HG03175 (cell line): ENCODE data around the gene PDE9A.

ENCODE experiments used
- ATAC-seq: cut with Tn5 transposase; IDR thresholded peaks from one replicate; pipeline ENCODE4 v1.9.1; 2021; ENCODE audit warnings: mild to moderate bottlenecking, moderate library complexity; ENCODE audit not compliant: unreplicated experiment

Gene PDE9A

DNA sequence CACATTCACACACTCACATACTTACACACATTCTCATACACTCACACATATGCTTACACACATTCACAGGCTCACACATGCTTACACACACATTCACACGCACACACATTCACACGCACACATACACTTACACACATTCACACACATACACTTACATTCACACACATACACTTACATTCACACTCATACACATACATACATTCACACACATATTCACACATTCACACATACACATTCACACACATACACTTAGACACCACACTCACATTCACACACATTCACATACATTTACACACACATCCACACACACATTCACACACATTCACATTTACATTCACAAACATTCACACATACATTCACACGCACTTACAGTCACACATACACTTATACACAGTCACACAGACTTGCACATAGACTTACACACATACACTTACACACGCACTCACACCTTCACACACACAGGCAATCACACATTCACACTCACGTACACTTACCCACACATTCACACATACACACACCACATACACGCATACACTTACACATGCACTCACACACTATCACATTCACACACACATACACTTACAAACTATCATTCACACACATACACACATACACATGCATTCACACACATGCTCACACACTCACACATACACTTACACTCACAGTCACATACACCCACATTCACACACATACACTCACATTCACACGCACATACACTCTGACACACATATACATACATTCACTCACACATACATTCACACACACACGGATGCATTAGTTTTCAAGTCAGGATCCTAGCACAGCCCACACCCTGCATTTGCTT lies 16.8 kb downstream of the PDE9A start:
- no peak for ATAC-seq

DNA sequence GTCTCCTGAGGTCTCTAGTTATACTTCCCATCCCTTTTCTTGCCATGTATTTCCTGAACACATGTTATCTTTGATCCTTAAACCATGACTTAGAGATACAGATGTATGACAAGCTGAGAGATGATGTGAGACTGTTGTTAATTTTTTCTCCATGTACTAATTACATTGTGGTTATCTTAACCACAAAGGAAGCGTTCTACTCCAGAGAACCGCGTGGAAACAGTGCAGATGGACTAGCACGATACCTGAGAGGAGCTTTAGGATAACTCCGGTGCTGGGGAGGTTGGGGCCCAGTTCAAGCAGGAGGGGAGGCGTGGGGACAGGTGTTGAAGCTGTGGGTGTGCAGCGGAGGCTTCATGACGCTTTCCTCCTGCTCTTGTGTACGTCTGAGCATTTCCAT lies 17.5 kb downstream of the PDE9A start:
- ATAC-seq: no peak

DNA sequence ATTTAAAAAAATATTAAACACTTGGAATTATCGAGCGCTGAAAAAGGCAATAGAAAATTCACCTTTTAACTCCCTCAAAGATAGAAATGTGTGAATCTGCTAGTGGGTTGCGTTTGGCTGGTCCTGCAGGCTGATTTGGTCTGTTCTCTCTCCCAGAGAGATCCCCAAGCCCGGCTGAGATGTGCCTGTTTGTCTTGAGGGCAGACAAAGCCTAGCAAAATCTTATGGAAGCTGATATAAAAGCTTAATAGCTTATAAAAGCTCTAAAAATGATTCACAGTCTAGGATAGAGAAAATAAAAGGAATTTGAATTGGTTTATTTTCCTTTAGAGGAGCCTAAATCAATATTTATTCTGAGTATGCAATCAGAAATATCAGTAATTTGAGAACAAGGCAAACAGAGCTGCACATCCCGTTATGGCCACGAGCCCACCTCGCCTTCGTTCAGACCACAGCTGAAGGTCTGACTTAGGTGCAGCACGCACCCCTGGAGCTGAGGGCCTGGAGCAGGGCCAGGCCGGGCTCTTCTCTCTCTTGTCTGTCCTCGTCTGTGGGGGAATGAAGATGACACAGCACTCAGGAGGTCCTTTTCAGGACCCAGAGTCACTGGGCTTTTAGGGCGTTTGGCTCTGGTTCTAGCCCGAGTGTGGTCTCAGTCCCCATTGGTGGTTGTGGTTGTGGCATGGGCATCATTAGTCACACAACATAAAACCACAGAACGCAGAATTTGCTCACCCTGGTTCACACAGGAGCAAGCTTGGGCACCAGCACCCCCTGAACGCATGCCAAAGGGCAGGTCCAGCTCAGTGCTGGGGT lies 18.6 kb downstream of the PDE9A start:
- ATAC-seq: no peak

DNA sequence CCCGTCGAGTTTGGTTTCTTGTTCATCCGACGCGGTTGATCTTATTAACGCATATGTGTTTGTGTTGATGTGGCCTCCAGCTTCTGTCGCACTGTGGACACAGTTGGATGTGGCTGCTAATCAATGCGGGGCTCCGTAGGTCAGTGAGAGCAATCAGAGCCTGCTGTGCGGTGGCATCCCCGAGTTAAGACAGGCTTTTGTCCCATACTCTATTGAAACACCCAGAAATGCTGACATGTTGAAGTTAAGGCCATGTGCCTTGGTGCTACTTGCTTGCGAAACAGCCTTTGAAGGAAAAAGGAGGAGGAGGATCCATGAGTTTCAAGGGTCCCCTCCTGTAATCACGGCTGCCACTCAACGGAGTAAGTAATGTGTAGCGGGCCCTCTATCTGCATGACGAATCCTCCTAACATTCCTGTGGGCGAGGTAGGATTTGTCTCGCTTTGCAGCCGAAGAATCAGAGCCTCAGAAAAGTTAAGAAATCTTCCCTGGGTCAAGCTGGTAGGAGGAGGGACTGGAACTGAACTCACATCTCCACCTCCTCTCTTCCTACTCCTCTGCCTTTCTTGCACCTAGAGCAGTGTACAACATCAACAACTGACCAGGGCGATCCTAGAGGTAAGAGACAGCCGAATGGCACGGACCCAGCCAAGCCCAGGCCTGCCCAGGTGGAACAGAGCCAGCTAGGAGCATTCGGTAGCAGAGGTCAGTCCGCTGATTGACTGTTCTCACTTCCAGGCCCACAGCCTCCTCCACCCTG lies 19.5 kb downstream of the PDE9A start:
- ATAC-seq: no peak

DNA sequence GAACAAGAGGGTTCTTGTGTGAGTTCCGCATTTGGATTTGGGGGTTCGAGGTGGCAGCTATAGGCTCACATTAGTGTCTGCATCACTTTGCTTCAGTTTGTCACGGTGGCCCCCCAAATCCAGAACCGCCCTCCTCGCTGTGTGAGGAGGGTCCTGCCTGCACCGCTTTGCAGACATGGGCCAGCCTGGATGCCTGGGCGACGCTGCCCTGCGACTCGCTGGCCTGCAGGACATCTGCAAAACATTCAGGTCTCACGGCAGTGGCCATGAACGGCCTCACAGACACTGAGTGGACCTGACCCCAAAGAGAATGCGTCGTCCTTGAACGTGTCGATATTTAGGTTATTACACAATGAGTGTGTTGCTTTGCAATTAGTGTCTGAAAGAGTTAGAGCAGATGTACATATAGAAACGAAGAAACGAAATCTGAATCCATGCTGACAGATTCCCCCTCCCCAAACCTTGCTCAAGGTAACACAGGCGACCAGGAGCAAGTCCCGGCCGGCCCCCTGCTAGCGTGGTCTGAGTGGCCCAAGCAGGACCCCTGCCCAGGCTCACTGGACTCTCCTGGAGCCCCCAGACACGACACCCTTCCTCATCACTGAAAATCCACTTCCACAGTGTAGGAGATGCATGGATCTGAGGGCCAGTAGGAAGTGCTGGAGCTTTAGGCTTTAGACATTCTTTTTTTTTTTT lies 20.4 kb downstream of the PDE9A start:
- no peak for ATAC-seq

DNA sequence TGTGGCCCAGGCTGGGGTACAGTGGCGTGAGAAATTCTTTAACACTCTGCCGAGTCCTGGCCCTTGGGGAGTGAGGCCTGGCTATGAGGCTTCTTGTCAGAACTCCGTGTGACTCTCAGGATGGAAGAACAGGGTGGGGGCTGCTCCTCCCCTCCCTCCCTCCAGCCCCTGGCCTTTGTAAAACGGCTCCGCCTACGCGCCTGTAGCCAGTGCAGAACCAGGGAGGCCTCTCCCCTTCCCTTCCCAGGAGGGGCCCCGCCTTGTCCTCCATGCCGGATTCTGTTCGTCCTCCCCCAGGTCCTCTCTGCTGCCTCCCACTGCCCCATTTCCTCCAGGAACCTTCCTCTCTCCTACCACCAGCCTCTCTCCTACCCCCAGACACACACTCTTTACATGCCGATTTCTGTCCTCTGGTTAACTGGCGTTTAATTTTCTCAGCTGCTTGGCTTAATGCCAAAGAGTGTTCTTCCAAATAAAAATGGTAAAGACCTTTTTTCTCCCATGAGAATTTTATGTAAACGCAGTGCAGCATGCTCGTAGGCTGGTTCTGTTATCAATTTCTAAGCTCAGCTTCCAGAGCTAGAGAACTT lies 21.0 kb downstream of the PDE9A start:
- no peak for ATAC-seq

DNA sequence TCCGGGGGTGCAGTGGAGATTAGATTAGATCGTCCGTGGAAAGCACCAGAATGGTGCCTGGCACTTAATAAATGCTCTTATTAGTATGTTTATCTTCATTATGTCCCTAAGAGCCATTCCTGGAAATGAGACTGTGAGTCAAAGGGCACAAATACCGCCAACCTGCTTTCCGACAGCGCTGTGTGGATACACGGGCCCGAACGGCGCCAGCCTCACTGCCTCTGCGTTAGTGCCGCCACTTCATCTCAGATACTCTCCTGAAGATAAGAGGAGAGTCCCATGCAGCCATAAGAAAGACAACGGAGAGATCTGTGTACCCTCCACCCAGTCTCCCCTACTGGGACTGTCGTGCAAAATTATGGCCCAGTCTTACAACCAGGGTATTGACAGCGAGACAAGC lies 22.0 kb downstream of the PDE9A start:
- no peak for ATAC-seq

DNA sequence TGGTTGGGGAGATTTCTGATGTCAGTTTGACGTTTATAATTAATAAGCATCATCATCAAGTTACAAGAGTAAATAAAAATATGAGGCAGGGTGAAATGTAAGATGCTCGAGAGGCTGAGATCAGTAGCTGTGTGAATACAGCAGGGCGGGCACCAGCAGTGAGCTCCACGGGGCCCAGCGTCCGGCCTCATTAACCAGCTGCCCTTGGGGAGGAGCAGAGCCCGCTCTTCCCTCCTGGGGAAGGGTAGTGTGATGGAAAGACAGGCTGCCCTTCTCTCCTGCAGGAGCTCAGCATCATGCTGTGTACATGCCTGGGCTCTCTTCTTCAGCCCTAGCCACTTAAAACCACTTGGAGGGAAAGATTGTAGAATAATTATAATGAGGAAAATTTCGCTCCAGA lies 23.4 kb downstream of the PDE9A start:
- ATAC-seq: no peak

DNA sequence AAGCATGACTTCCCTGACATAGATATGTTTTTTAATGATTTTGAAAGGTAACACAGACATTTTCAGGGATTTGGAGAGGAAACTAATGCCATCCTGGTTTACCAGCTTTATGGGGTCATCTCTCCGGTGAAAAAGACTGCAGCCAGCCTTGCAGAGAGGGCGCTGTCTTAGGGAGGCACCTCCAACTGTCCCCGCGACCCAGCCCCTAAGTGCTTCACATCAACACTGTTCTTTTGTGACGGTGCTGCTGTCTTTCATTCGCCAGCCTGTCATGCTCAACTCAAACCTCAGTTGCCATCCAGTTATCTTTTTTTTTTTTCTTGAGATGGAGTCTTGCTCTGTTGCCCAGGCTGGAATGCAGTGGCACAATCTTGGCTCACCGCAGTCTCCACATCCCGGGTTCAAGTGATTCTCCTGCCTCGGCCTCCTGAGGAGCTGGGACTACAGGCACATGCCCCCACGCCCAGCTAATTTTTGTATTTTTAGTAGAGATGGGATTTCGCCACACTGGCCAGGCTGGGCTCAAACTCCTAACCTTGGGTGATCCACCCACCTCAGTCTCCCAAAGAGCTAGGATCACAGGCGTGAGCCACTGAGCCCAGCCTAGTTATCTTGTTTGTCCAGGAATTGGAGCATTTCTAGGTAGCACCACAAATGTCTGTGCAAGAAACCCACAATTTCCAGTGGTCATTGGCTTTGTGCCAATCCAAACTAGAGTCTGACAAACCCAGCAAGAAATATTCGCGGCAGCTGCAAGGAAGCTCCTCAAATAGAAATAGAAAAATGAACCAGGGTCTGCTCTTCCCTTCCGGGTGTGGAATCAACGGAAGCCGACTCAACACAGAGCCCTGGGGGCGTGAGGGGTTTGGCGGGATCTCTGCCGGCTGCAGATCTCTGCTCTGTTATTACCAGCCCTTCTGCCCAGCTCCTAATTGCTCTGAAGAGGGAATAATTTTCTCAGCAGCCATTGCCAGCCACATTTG lies 24.2 kb downstream of the PDE9A start:
- ATAC-seq: no peak

DNA sequence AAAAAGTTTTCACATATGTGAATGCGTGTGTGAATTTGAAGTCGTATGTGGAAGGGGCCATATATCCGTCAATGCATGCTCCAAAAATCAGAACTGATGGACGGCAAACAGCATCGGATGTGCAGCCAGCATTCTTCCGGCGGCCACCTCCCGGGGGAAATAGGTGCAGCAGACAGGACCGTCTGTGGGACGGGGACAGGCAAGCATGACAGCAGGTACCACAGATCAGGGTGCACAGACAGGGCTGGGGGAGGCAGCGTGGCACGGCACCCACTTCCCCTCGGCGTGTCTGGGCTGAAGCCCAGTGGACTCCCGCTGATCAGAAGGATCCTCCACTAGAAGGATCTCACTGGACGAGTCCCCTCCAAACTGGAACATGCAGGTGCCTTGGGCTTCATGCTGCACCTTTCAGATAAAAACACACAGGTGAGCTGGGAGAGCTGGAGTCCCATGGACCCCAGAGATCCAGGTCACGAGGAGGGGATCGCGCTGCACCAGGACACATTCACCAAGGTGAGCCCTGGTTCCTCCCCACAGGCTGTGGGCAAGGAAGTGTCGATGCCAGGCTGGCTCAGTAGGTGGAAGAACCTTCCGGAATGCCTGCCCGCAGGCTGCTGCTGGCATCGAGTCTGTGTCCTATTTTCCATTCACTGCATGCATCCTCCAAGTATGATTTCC lies 25.3 kb downstream of the PDE9A start:
- no peak for ATAC-seq

DNA sequence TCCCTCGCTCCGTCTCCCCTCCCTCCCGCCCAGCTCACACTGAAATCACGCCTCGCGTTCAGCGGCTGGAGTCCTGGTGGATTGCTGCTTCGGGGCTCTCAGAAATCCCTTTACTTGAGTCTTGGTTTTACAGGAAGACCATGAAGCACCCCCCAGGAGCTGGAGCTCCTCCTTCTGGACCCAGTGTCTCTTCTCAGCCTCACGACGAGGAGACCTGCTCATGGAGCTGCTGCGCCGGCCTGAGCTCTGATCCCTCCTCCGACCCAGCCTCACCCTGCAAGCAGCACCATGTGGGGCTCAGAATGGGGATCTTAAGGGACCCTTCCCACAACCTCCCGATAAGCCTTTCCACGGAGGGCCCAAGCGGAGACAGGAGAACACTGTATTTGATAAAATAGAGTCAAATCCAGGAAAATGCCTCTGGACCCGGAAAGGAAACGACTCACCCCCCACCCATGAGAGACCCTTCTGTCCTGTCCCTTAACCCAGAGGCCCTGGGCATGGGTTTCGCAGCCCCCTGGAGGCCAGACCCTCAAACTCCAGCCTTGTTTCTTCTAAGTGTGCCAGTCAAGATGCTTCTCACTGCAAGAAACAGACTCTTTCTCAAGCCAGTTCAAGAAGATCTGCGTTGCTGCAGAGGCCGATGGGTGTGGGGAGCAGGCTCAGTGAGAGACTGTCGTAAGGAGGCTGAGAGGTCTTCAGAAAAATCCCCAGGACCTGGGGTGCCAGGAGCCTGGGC lies 26.1 kb downstream of the PDE9A start:
- no peak for ATAC-seq

DNA sequence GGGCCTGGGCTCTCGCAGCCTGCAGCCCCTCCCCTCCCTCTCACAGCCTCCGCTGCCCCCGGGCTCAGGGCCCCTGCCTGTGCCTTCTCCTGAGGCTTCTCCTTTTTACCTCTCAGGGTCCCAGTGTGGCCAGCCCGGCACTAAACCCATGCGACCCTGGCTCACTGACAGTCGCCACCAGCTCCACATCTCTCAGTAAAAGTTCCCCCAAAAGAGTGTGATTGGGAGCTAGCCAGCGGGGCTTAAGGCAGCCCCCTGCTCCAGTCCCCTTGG lies 26.6 kb downstream of the PDE9A start:
- no peak for ATAC-seq

DNA sequence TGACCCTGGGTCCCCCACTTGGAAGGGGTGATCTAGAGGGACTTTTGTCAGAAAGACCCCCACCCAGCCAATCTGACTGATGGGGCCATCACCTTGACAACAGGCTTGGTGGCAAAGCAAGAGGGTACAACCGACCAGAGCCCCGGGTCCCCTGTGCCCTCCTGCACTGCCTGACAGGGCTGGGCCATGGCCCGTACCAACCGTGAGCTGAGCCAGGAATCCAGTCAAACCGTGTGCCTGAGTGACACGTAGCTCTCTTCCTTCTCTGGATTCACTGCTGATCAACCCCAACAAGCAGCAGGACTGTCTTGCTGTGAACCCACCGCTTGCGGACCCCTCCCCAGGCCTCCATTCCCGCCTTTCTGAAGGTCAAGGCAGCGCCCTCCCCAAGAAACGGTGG lies 27.0 kb downstream of the PDE9A start:
- no peak for ATAC-seq

DNA sequence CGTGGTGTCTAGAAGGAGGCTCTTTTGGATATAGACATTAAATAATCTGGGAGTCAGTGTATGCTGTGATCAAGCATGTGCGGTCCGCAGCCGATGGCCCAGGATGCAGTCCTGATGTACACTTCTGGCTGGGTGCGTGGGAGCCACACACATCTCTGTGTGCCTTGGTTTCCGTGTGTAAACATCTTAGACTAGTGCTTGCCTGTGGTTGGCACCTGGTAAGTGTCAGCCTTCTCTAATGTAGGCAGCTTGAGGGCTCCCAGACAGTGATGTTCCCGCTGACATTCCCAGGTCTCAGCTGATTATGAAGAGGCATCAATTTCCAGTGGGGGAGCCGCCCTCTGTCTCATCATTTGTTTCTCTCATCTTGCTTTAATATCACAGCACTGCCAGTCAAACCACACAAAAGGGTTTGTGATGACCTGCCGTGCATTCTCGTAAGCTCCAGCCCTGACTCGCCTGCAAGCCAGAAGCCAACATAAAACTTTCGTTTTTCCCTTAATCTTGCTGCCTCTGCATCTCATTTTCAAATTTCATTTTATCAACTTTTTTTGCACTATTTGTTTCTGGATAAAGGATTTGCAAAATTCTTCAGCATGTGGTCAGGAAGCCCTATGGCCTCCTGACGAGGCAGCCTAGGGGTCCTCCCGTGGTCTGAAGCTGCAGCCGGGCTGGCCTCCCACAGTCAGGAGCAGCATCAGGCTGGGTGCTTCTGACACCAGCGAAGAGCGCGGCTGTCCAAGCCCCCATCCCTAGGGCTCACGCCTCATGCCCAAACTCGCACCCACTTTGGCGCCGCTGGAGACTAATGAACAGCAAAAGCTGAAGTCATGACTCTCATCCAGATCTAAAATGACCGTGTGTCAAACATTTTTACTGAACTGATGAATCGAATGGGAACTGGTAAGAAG lies 28.1 kb downstream of the PDE9A start:
- ATAC-seq: no peak

DNA sequence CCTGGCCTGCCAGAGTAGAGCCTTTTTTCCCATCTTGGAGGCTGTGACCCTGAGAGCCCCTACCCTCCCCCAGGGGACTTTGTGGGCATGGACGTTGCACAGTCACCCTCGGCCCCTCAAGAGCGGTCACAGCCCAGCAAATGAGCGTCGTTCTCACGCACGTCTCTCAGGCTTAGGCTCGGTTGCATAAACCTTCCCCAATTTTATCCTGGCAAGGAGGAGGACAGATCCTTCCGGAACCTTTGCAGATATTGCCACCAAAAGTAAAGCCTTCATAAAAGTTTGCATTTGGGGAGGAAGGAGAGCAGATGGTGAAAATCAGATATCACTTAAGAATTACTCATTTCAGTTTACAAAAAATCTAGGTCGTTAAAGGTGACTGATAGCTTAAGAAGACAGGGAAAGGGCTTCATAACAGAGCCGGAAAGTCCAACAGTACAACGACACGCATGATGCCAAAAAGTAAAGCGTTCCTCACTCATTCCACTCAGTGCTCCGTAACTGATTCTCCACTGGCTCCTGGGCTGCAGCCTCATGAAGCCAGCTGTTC lies 29.3 kb downstream of the PDE9A start:
- ATAC-seq: no peak

DNA sequence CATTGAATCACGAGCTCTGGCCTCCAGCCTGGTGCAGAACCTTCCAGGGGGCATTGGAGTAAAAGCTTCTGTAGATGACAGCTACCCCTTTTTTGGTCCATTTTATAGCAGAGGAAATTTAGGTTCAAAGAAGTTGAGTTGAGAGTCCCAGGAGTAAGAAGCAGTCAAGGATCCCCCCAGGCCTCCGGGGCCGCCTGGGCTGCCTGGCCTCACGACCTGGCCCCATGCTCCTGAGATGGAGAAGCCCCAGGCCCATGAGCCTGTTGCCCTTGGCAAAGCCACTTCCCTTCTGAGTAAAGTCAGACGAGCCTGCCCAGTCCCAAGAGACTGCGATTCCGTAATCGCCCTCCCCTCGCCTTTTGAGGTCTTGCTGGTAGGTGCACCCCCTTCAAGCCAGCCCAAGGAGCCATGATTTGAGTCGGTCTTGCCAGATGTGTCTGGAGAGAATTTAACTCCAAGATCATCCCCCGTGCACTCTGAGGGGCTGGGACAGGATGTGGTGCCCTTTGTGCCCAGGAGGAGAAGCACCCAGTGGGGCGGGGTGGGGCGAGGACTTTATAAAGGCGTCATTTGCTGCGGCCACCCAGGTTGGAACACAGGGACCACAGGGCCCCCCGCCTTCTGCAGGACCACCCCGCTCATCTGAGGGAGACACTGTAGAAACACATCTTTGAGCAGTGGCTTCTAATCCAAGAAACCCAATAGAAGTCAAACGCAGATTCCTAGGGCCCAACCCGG lies 30.1 kb downstream of the PDE9A start:
- ATAC-seq: no peak
